Measurements from ENCODE around the gene FAXDC2.

The FAXDC2 gene

GRCh38 chr5:154849791-154850201, 607 bp downstream of the FAXDC2 start:
- H3K4me1 ChIP-seq = peaks cover 34% of the 10 kb centered on the region
- peak overlapping the region; percentile 68 for H2AFZ ChIP-seq
- peaks cover 26% of the 10 kb centered on the region for H3K79me2 ChIP-seq
- peak overlapping the region; percentile 94 for H3K4me3 ChIP-seq (ENCODE audit: low read depth, low read length)
- no peak for TF ChIP-seq CTCF (IDR thresholded peaks at IDR 0.05)
- H3K27ac ChIP-seq = peak overlapping the region; percentile 87
- peak overlapping the region; percentile 9 for H3K9ac ChIP-seq
- no peaks in the 10 kb centered on the region for H3K9me3 ChIP-seq (ENCODE audit: control insufficient read depth, low read length)
- peak overlapping the region; percentile 83 for H3K4me2 ChIP-seq (ENCODE audit: low read length)
- no peaks in the 10 kb centered on the region for H3K27me3 ChIP-seq (ENCODE audit: control insufficient read depth, insufficient read depth, low read length)
- H3K36me3 ChIP-seq (ENCODE audit: control insufficient read depth, insufficient read depth, low read length) = no peaks in the 10 kb centered on the region

GRCh38 chr5:154849264-154849785, 1.1 kb downstream of the FAXDC2 start:
- H3K4me3 ChIP-seq (ENCODE audit: low read depth, low read length) = peak overlapping the region; percentile 94
- peak overlapping the region; percentile 9 for H3K9ac ChIP-seq
- no peak overlapping the region for H2AFZ ChIP-seq
- H3K27ac ChIP-seq = peak overlapping the region; percentile 87
- H3K79me2 ChIP-seq = peaks cover 26% of the 10 kb centered on the region
- H3K9me3 ChIP-seq (ENCODE audit: control insufficient read depth, low read length) = no peaks in the 10 kb centered on the region
- no peaks in the 10 kb centered on the region for H3K36me3 ChIP-seq (ENCODE audit: control insufficient read depth, insufficient read depth, low read length)
- TF ChIP-seq CTCF (IDR thresholded peaks at IDR 0.05) = no peak
- no peaks in the 10 kb centered on the region for H3K27me3 ChIP-seq (ENCODE audit: control insufficient read depth, insufficient read depth, low read length)
- peak overlapping the region; percentile 83 for H3K4me2 ChIP-seq (ENCODE audit: low read length)
- H3K4me1 ChIP-seq = peaks cover 36% of the 10 kb centered on the region

DNA sequence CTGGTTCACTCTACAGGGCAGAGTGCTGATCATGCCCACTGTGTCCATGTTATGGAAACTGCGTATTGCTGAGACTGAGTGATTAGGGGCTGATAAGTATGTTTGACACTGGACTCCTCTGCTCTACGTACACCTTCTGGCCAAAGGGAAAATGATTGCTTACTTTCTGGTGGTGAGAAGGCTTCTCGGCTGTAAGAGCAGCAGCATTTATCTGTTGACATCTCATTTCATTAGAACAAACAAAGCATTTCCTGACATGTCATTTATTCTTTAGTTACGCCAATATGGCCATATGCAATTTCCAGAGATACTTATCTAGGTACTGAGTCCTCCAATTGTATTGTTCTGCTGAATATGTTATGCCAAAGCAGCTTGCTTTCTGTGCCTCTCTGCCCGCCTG, 5.6 kb downstream of the FAXDC2 start:
- Histone ChIP-seq H3K4me2 (ENCODE audit: low read length) (peak overlapping the region; percentile 84), H3K79me2 (peaks cover 29% of the 10 kb centered on the region), H3K27ac (peak overlapping the region; percentile 87), H3K9me3 (ENCODE audit: control insufficient read depth, low read length) (no peaks in the 10 kb centered on the region), H3K27me3 (ENCODE audit: control insufficient read depth, insufficient read depth, low read length) (no peaks in the 10 kb centered on the region), H3K4me1 (peaks cover 44% of the 10 kb centered on the region), H3K36me3 (ENCODE audit: control insufficient read depth, insufficient read depth, low read length) (no peaks in the 10 kb centered on the region), H2AFZ (peak overlapping the region; percentile 8), H3K4me3 (ENCODE audit: low read depth, low read length) (peak overlapping the region; percentile 34), H3K9ac (no peak overlapping the region)
- TF ChIP-seq CTCF (IDR thresholded peaks at IDR 0.05) = no peak

GRCh38 chr5:154842689-154843530, 7.5 kb downstream of the FAXDC2 start:
- Histone ChIP-seq H3K79me2 (peaks cover 34% of the 10 kb centered on the region), H3K4me2 (ENCODE audit: low read length) (peak overlapping the region; percentile 16), H3K36me3 (ENCODE audit: control insufficient read depth, insufficient read depth, low read length) (no peaks in the 10 kb centered on the region), H3K27me3 (ENCODE audit: control insufficient read depth, insufficient read depth, low read length) (no peaks in the 10 kb centered on the region), H3K27ac (peak overlapping the region; percentile 87), H3K9me3 (ENCODE audit: control insufficient read depth, low read length) (no peaks in the 10 kb centered on the region), H3K4me3 (ENCODE audit: low read depth, low read length) (no peak overlapping the region), H2AFZ (no peak overlapping the region), H3K9ac (no peak overlapping the region), H3K4me1 (peaks cover 39% of the 10 kb centered on the region)
- no peak for TF ChIP-seq CTCF (IDR thresholded peaks at IDR 0.05)

Measured in parathyroid adenoma (tissue), 2 donors.